GM12878 (cell line): ENCODE measurements around the gene FAM131B. TPM values are rescaled to one million over a fixed set of nuclear protein-coding genes. Genes with fewer than 3 reads are reported as not detected.

ENCODE experiments used
- ATAC-seq: fragments of 200-7000 bp; cut with Tn5 transposase; 3 replicates; pipeline ENCODE4 v1.9.1; 2020; ENCODE audit warnings: mild to moderate bottlenecking, moderate library complexity
- BruUV-seq: library from RNA; stranded (reverse); fragments of 400-500 nt; replicated peaks from 2 replicates; lab custom pipeline; 2021; lab: Mats Ljungman, UMichigan
- CTCF ChIA-PET: fragments of 300-600 bp; sonication (Branson Sonifier 250); formaldehyde crosslinking; extraction: SDS; loops from one replicate; lab custom pipeline; 2021; ENCODE audit warnings: inconsistent platforms; lab: Yijun Ruan, JAX
- POLR2A ChIA-PET: fragments of 350-600 bp; formaldehyde crosslinking; extraction: SDS; loops from one replicate; lab custom pipeline; 2021; ENCODE audit warnings: inconsistent platforms; lab: Charles Lee
- RAD21 ChIA-PET: fragments of 300-600 bp; sonication (Branson Sonifier 250); formaldehyde crosslinking; loops from one replicate; lab custom pipeline; 2023; ENCODE audit warnings: antibody characterized with exemption; ENCODE audit not compliant: unreplicated experiment; lab: Charles Lee
- SMC1A ChIA-PET: fragments of 300-600 bp; sonication (Branson Sonifier 250); formaldehyde crosslinking; loops from one replicate; lab custom pipeline; 2023; ENCODE audit not compliant: unreplicated experiment, uncharacterized antibody; lab: Charles Lee
- DNase-seq: peaks from one replicate; pipeline ENCODE4 v3.0.0-alpha.2; 2011; ENCODE audit warnings: low read depth, low spot score
- FAIRE-seq: peaks from 3 replicates; lab custom pipeline; 2011; peaks lifted over from hg19 to GRCh38; lab: Jason Lieb, UNC
- H2AFZ ChIP-seq: 2 replicates; pipeline ENCODE4 v1.6.0; 2011; ENCODE audit warnings: low read depth, low read length, control low read depth; ENCODE audit not compliant: control insufficient read depth
- H3K27ac ChIP-seq: 2 replicates; pipeline ENCODE4 v1.5.1; 2011; ENCODE audit warnings: control low read depth; ENCODE audit not compliant: control insufficient read depth, insufficient read depth
- H3K27me3 ChIP-seq, 2 experiments: replicated peaks in 1 of 2; 2 replicates each; pipeline versions ENCODE4 v1.6.0 to v1.6.1; 2011; ENCODE audit warnings: low read length in 1 of 2; ENCODE audit not compliant: control insufficient read depth in 2 of 2, insufficient read depth in 2 of 2
- H3K36me3 ChIP-seq, 2 experiments: 2 replicates each; pipeline ENCODE4 v1.5.1; 2011; ENCODE audit warnings: low read length in 1 of 2; ENCODE audit not compliant: control insufficient read depth in 2 of 2, insufficient read depth in 2 of 2
- H3K4me1 ChIP-seq: 2 replicates; pipeline ENCODE4 v1.6.1; 2011; ENCODE audit warnings: mild to moderate bottlenecking, low read length, moderate library complexity, mixed read lengths; ENCODE audit not compliant: control insufficient read depth, insufficient read depth
- H3K4me2 ChIP-seq: 2 replicates; pipeline ENCODE4 v1.6.0; 2011; ENCODE audit warnings: control low read depth; ENCODE audit not compliant: control insufficient read depth, insufficient read depth
- H3K4me3 ChIP-seq: fragments of 200-600 bp; sonication (generic); 2 replicates; pipeline ENCODE4 v1.5.1; 2016
- H3K79me2 ChIP-seq: 2 replicates; pipeline ENCODE4 v1.6.0; 2011; ENCODE audit warnings: low read length; ENCODE audit not compliant: control insufficient read depth, insufficient read depth
- H3K9ac ChIP-seq: 2 replicates; pipeline ENCODE4 v1.8.0; 2011; ENCODE audit warnings: low read length, control low read depth, mixed read lengths; ENCODE audit not compliant: control insufficient read depth, insufficient read depth
- H3K9me3 ChIP-seq: replicated peaks from 3 replicates; pipeline ENCODE4 v1.5.1; 2011; ENCODE audit warnings: mild to moderate bottlenecking, low read length; ENCODE audit not compliant: control insufficient read depth, insufficient read depth
- H4K20me1 ChIP-seq: 2 replicates; pipeline ENCODE4 v1.6.0; 2011; ENCODE audit not compliant: control insufficient read depth, insufficient read depth
- ESRRA ChIP-seq: IDR thresholded peaks from 2 replicates; pipeline ENCODE4 v1.6.1; 2012; ENCODE audit warnings: mild to moderate bottlenecking, low read length, improper control_type of control experiment
- RAD21 ChIP-seq: IDR thresholded peaks from 2 replicates; pipeline ENCODE4 v1.6.1; 2011; ENCODE audit warnings: mild to moderate bottlenecking, low read depth, low read length, moderate library complexity; ENCODE audit not compliant: insufficient read depth
- WGBS: methylation state at CpG from one replicate; pipeline ENCODE4 v1.1.6; 2016; ENCODE audit warnings: low lambda C conversion rate; ENCODE audit not compliant: insufficient replicate concordance, insufficient coverage; ENCODE audit errors: missing lambda C conversion rate; 5-methylcytosine and 5-hydroxymethylcytosine counted together
- in situ Hi-C: fragments of 300-500 bp; cut with MboI; formaldehyde crosslinking; loops from 9 replicates; pipeline ENCODE4 v1.14.3; 2018; ENCODE audit warnings: mixed read lengths
- intact Hi-C: fragments of 100-400 bp; cut with micrococcal nuclease; formaldehyde crosslinking; loops from one replicate; pipeline ENCODE4 v1.14.2; 2022; ENCODE audit not compliant: unreplicated experiment
- polyA plus RNA-seq, 11 experiments: library from polyadenylated mRNA; depleted of rRNA in 4 of 11; unstranded in 6 of 11; stranded (reverse) in 5 of 11; fragments of >200 nt; fragmentation: Nextera tagmentation in 4 of 11; fragmentation: Illumina TruSeq in 1 of 11; extraction: Ambion mirVana in 4 of 11; extraction: Trizol in 1 of 11; gene quantifications; 1 replicate in 1 of 11; 2 replicates in 10 of 11; pipeline versions ENCODE4 v1.2.1 to v1.2.3, GENCODE V29; 2011 to 2016; ENCODE audit warnings: inconsistent platforms in 2 of 11, missing spikeins in 2 of 11, low read depth in 1 of 11
- total RNA-seq, 4 experiments: library from RNA; depleted of rRNA in 3 of 4; stranded (reverse); fragments of >200 nt in 3 of 4; fragmentation: Illumina TruSeq in 1 of 4; extraction: Trizol in 1 of 4; gene quantifications; 2 replicates each; pipeline versions ENCODE4 v1.2.1 to v1.2.3, GENCODE V29; 2013 to 2021
- TF ChIP-seq, protein P1 (sequence below): fragments of 450-650 bp; formaldehyde crosslinking; IDR thresholded peaks from 2 replicates; pipeline ENCODE4 v1.4.0; 2020; ENCODE audit warnings: mild to moderate bottlenecking, moderate library complexity
- TF ChIP-seq, protein P2 (sequence below): fragments of 450-650 bp; IDR thresholded peaks from 2 replicates; pipeline ENCODE4 v1.6.1; 2016; ENCODE audit warnings: mild to moderate bottlenecking

FAM131B gene
- total and polyA plus RNA-seq, 10 of the 15 experiments (the other 5 are each of a cell fraction or from before 2014, with no cell fraction given): 0.03 to 0.05 TPM; not detected in 8

DNA sequence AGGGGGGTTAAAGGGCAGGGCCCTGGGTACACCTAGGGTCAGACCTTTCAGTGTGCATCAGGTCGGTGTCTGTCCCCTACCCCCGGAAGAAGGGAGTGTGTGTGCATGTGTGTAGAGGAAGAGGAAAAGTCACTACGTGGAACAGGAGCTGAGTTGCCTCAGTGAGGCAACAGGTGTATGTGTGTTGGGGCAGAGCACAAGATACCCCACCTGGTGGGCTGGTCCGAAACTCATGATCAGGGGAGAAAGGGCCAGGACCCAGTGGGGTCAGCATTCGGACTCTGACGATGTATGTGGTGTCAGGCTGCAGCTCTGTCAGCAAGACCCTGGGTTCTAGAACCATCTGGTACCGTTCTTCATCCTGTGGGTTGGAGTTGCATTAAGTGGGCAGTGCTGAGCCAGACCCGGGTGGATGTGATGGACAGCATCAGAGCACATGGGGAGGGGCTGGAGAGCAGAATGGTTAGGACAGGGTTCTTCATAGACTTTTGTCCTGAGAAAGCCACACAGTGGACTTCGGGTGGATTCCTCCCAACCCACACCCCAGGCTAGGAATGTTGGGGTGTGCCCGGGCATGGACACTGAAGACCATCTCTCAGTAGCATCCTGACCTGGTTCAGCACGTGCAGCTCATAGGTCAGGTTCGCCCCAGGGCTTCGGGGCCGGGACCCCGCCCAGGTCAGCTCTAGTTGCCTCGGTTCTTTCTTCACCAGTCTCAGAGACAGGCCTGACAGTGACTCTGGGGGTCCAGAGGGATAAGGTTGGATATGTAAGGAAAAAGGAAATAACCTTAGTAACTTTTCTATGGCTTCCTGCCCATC lies 35.4 kb upstream of the FAM131B start:
- no TSS peak for BruUV-seq
- Histone ChIP-seq H3K9me3 (no peaks in the 10 kb centered on the region), H4K20me1 (no peaks in the 10 kb centered on the region), H3K79me2 (no peaks in the 10 kb centered on the region), H3K4me2 (no peak overlapping the region), H3K27ac (no peak overlapping the region), H3K36me3 (no peaks in the 10 kb centered on the region), H2AFZ (no peak overlapping the region), H3K9ac (no peak overlapping the region), H3K4me3 (no peak overlapping the region), H3K27me3 (no peaks in the 10 kb centered on the region), H3K4me1 (no peaks in the 10 kb centered on the region)
- WGBS: 45% methylated on average over 16 of the region's 16 CpGs
- TF ChIP-seq ESRRA: no peak
- no peak for TF ChIP-seq RAD21
- TF ChIP-seq, protein P1, sequence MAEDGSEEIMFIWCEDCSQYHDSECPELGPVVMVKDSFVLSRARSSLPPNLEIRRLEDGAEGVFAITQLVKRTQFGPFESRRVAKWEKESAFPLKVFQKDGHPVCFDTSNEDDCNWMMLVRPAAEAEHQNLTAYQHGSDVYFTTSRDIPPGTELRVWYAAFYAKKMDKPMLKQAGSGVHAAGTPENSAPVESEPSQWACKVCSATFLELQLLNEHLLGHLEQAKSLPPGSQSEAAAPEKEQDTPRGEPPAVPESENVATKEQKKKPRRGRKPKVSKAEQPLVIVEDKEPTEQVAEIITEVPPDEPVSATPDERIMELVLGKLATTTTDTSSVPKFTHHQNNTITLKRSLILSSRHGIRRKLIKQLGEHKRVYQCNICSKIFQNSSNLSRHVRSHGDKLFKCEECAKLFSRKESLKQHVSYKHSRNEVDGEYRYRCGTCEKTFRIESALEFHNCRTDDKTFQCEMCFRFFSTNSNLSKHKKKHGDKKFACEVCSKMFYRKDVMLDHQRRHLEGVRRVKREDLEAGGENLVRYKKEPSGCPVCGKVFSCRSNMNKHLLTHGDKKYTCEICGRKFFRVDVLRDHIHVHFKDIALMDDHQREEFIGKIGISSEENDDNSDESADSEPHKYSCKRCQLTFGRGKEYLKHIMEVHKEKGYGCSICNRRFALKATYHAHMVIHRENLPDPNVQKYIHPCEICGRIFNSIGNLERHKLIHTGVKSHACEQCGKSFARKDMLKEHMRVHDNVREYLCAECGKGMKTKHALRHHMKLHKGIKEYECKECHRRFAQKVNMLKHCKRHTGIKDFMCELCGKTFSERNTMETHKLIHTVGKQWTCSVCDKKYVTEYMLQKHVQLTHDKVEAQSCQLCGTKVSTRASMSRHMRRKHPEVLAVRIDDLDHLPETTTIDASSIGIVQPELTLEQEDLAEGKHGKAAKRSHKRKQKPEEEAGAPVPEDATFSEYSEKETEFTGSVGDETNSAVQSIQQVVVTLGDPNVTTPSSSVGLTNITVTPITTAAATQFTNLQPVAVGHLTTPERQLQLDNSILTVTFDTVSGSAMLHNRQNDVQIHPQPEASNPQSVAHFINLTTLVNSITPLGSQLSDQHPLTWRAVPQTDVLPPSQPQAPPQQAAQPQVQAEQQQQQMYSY: no peak
- TF ChIP-seq, protein P2, sequence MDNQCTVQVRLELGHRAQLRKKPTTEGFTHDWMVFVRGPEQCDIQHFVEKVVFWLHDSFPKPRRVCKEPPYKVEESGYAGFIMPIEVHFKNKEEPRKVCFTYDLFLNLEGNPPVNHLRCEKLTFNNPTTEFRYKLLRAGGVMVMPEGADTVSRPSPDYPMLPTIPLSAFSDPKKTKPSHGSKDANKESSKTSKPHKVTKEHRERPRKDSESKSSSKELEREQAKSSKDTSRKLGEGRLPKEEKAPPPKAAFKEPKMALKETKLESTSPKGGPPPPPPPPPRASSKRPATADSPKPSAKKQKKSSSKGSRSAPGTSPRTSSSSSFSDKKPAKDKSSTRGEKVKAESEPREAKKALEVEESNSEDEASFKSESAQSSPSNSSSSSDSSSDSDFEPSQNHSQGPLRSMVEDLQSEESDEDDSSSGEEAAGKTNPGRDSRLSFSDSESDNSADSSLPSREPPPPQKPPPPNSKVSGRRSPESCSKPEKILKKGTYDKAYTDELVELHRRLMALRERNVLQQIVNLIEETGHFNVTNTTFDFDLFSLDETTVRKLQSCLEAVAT: no peak
- intact Hi-C loops: no loop called here
- RAD21 ChIA-PET: interaction anchor here (0.6 kb wide), 1 partner anchor 17 kb away, joined by 3 read pairs; no protein-coding TSS in a partner anchor
- FAIRE-seq (no peak), ATAC-seq (no peak), DNase-seq (no peak)
- SMC1A ChIA-PET: no interaction called here
- in situ Hi-C loops: no loop called here
- CTCF ChIA-PET: interaction anchor here (0.6 to 1.5 kb wide), 2 partner anchors 18 to 137 kb away, joined by 3 read pairs; no protein-coding TSS in a partner anchor
- POLR2A ChIA-PET: no interaction called here
